C4-2B (cell line): Measurements from ENCODE around the gene S100A5.

ENCODE experiments used
- H3K27ac ChIP-seq: fragments of 450-650 bp; 2 replicates; pipeline ENCODE4 v1.5.1; 2017
- CTCF ChIP-seq: fragments of 450-650 bp; conservative IDR thresholded peaks from 2 replicates; pipeline ENCODE4 v1.5.1; 2017; ENCODE audit warnings: mild to moderate bottlenecking
- ZFX ChIP-seq: fragments of 450-650 bp; IDR thresholded peaks from 2 replicates; pipeline ENCODE4 v1.6.1; 2017

S100A5 gene

GRCh38 chr1:153570874-153571273, 30.1 kb upstream of the S100A5 start:
- TF ChIP-seq CTCF (no peak), ZFX (no peak)
- H3K27ac ChIP-seq: no peak overlapping the region

GRCh38 chr1:153569465-153569864, 28.7 kb upstream of the S100A5 start:
- TF ChIP-seq ZFX: no peak
- TF ChIP-seq CTCF: no peak
- no peak overlapping the region for H3K27ac ChIP-seq

GRCh38 chr1:153568367-153569099, 27.8 kb upstream of the S100A5 start:
- TF ChIP-seq ZFX (no peak), CTCF (peak; percentile 98)
- peak overlapping the region; percentile 12; the same call in 1 of the 2 replicates for H3K27ac ChIP-seq

GRCh38 chr1:153567621-153568366, 27.1 kb upstream of the S100A5 start:
- TF ChIP-seq CTCF: no peak
- TF ChIP-seq ZFX: no peak
- H3K27ac ChIP-seq: no peak overlapping the region

- H3K27ac ChIP-seq: peak overlapping the region; percentile 34
- no peak for TF ChIP-seq CTCF
- TF ChIP-seq ZFX: peak; percentile 35; the same call in 1 of the 2 replicates
These were observed 26.0 kb upstream of the S100A5 start for GRCh38 chr1:153566414-153567371.

- TF ChIP-seq ZFX (no peak), CTCF (no peak)
- peak within 1 kb of the TSS; percentile 34 for H3K27ac ChIP-seq
These were observed 25.0 kb upstream of the S100A5 start, which contains the start of gene S100A2 for GRCh38 chr1:153565529-153566374. Gene S100A2 (minus strand): TSS chr1:153565844. CDS start chr1:153563877, 1,967 bp downstream.
